A172 (cell line): ENCODE data around the gene SORCS2. TPM values are rescaled to one million over a fixed set of nuclear protein-coding genes. Genes with fewer than 3 reads are reported as not detected.

Experiments used
- DNase-seq: peaks from one replicate; pipeline ENCODE4 v3.0.0-alpha.2; 2015; ENCODE audit warnings: low spot score
- total RNA-seq: library from RNA; depleted of rRNA; stranded (reverse); fragments of >200 nt; shearing (Covaris generic); gene quantifications from 2 replicates; pipeline ENCODE4 v1.2.3, GENCODE V29; 2014; rRNA removed

The SORCS2 gene
- total RNA-seq, 1 experiment from 2014 or later, result 0.78 TPM

GRCh38 chr4:7788694-7789425 lies 596.5 kb downstream of the SORCS2 start:
- DNase-seq, result no peak

GRCh38 chr4:7790023-7790422 lies 597.7 kb downstream of the SORCS2 start:
- DNase-seq, result no peak

GRCh38 chr4:7790999-7791398 lies 598.7 kb downstream of the SORCS2 start:
- DNase-seq, result no peak

Other genes starting within 250 kb of the SORCS2 start
- 12.6 and 15.3 TPM in 2 replicates for gene TADA2B, start 149.2 kb upstream of the SORCS2 start, total RNA-seq
- 57.9 and 76.0 TPM in 2 replicates for gene GRPEL1, start 124.5 kb upstream of the SORCS2 start, total RNA-seq
- gene PSAPL1, start 242.4 kb downstream of the SORCS2 start, total RNA-seq, result 0.02 TPM in 1 of 2 replicates, not detected in the other